AG04450 (cell line): ENCODE data around the gene RASGEF1C. TPM values are rescaled to one million over a fixed set of nuclear protein-coding genes. Genes with fewer than 3 reads are reported as not detected.

Source experiments
- CTCF ChIA-PET: fragments of 300-600, 350-600 bp; formaldehyde crosslinking; extraction: SDS; loops from one replicate; lab custom pipeline; 2022; ENCODE audit warnings: antibody characterized with exemption, inconsistent platforms; lab: Charles Lee
- POLR2A ChIA-PET: fragments of 350-600 bp; formaldehyde crosslinking; extraction: SDS; loops from one replicate; lab custom pipeline; 2021; ENCODE audit warnings: antibody characterized with exemption, inconsistent platforms; lab: Yijun Ruan, JAX
- DNase-seq: peaks from one replicate; pipeline ENCODE4 v3.0.0-alpha.2; 2011; ENCODE audit warnings: low read depth, low spot score
- H3K27ac ChIP-seq: one replicate; pipeline ENCODE4 v1.5.1; 2012; ENCODE audit warnings: low read depth, low read length, control low read depth
- H3K27me3 ChIP-seq: one replicate; pipeline ENCODE4 v1.6.0; 2012; ENCODE audit warnings: low read length; ENCODE audit not compliant: control insufficient read depth, insufficient read depth
- H3K4me3 ChIP-seq: 2 replicates; pipeline ENCODE4 v1.5.1; 2011; ENCODE audit warnings: mild to moderate bottlenecking, low read depth, low read length, control low read depth
- H3K9me3 ChIP-seq: 2 replicates; pipeline ENCODE4 v1.5.1; 2012; ENCODE audit warnings: low read length; ENCODE audit not compliant: control insufficient read depth, insufficient read depth
- polyA plus RNA-seq: library from polyadenylated mRNA; depleted of rRNA; stranded (reverse); fragments of >200 nt; gene quantifications from 2 replicates; pipeline ENCODE4 v1.2.3, GENCODE V29; 2011
- TF ChIP-seq, protein P1 (sequence below): IDR thresholded peaks from 2 replicates; pipeline ENCODE4 v1.5.1; 2011; ENCODE audit warnings: low read depth, low read length, control low read depth, inconsistent platforms

Gene RASGEF1C
- polyA plus RNA-seq, 1 experiment = not detected

DNA sequence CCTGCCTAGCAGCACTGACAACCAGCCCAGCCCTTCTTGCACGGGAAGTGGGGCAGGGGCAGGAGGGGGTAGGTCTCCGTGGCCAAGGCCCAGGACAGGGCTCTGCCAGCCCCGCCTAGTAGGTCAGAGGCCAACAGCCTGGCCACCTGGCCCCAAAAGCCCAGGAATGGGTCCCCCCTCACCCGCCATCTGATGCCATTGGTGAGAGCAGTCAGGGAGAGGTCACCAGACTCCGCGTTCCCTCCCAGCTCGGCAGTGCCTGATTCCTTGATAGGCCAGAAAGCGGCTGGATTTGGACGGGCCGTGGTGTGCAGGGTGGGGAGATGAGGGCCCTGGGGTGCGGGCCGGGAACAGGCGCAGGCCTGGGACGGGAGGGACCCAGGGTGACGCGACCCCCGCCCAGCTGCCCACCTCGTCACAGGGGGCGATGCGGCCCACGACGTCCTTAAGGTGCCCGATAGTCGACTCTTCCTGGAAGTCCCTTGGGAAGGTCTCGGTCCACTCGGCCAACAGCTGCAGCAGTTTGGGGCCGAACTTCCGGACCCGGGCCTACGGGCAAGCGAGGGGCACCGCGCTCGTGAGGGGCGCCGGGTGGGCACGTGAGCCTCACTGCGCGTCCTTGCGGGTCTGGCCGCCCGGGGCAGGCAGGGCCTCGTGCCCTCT is 72.9 kb downstream of the RASGEF1C start:
- POLR2A ChIA-PET = no interaction called here
- Histone ChIP-seq H3K27me3 (peaks cover 30% of the 10 kb centered on the region), H3K4me3 (no peak overlapping the region), H3K9me3 (peaks cover 19% of the 10 kb centered on the region; the same call in 1 of the 2 replicates), H3K27ac (no peak overlapping the region)
- DNase-seq = no peak
- CTCF ChIA-PET = no interaction called here
- TF ChIP-seq, protein P1, sequence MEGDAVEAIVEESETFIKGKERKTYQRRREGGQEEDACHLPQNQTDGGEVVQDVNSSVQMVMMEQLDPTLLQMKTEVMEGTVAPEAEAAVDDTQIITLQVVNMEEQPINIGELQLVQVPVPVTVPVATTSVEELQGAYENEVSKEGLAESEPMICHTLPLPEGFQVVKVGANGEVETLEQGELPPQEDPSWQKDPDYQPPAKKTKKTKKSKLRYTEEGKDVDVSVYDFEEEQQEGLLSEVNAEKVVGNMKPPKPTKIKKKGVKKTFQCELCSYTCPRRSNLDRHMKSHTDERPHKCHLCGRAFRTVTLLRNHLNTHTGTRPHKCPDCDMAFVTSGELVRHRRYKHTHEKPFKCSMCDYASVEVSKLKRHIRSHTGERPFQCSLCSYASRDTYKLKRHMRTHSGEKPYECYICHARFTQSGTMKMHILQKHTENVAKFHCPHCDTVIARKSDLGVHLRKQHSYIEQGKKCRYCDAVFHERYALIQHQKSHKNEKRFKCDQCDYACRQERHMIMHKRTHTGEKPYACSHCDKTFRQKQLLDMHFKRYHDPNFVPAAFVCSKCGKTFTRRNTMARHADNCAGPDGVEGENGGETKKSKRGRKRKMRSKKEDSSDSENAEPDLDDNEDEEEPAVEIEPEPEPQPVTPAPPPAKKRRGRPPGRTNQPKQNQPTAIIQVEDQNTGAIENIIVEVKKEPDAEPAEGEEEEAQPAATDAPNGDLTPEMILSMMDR = no peak

DNA sequence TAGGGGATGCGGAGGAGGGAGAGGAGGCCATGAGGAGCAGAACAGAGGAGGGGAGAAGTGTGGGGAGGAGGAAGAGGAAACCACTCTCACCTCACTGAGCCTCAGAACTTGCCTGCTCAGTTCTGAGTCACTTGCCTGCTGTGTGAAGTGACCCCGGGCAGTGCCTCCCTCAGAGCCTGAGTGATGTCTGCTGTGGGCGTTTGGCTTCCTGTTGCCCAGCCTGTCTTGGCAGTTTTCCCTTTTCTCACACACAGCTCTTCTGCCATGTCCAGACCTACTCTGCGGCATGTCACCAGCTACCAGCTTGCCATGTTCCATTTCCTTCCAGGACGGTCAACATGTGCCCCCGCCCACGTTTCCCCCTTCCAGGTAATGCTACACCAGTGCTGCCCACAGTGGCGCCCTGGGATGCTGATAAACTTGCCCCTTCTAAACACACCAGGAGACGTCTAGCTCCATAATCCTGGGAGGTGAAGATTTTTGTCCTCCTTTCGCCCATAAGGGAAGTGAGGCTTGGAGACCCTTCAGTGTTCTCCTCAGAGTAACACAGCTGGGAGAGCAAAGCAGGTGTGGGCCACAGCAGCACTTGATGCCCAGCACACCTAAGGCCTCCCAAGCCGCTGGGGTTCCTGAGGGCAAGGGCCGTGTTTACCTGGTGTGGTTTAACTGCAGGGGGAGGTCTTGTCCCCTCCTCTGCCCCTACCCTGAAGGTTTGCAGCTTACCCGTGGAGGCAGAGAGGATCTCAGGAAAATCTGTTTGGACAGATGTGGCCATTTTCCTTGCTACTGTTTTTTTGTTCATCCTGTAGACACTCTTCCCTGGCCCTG is 73.7 kb downstream of the RASGEF1C start:
- ChIA-PET CTCF (no interaction called here), POLR2A (no interaction called here)
- peaks cover 29% of the 10 kb centered on the region for H3K27me3 ChIP-seq
- H3K4me3 ChIP-seq = no peak overlapping the region
- peak; percentile 24 for DNase-seq
- no peak overlapping the region for H3K27ac ChIP-seq
- TF ChIP-seq, protein P1 = no peak
- H3K9me3 ChIP-seq = peaks cover 19% of the 10 kb centered on the region; the same call in 1 of the 2 replicates

DNA sequence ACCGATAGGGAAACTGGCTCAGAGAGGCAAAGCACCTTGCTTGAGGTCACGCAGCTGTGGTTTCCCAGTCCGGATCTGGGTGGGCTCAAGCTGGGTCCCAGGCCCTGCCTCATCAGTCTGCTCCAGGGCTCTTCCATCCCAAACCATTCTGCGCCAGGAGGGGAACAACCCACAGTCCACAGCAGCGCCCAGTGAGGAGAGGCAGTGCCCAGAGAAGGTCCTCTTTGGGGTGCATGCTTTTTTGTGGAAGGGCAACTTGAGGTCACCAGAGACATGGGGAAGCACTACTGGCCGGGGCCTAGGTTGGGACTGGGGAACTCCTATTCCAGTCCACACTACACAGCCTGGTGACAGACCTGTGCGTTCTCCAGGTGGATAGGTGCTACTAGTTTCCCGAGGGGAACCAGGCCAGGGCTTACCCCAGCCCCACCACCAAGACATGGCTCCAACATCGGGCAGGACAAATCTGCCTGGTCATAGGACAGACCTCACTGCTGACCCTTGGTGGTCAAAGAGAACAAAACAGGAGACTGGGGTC is 75.0 kb downstream of the RASGEF1C start:
- Histone ChIP-seq H3K27me3 (peaks cover 33% of the 10 kb centered on the region), H3K27ac (no peak overlapping the region), H3K4me3 (no peak overlapping the region), H3K9me3 (peaks cover 19% of the 10 kb centered on the region; the same call in 1 of the 2 replicates)
- ChIA-PET POLR2A (no interaction called here), CTCF (no interaction called here)
- no peak for DNase-seq
- TF ChIP-seq, protein P1 = no peak

DNA sequence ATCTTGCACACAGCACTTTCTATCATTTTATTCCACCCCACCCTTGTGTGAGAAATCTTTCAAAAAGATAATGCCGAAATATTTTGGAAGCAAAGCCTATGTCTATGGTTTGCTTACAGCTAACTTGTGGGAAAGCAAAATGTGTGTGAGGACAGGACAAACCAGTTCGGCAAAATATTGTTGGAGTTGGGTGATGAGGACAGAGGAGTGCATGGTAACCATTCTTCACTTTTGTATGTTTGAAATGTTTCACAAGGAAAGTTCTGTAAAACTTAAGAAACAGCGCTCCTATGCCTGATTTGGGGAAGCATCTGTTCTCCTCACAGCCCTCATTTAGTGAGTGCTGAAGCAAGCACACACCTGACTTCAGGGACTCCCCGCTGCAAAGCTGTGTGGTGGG is 75.5 kb downstream of the RASGEF1C start:
- CTCF ChIA-PET = no interaction called here
- TF ChIP-seq, protein P1 = no peak
- POLR2A ChIA-PET = no interaction called here

More for the DNA sequence above, 75.5 kb downstream of the RASGEF1C start:
- no peak overlapping the region for H3K27ac ChIP-seq
- H3K4me3 ChIP-seq = no peak overlapping the region
- H3K27me3 ChIP-seq = peaks cover 28% of the 10 kb centered on the region
- DNase-seq = no peak
- peaks cover 19% of the 10 kb centered on the region; the same call in 1 of the 2 replicates for H3K9me3 ChIP-seq
